LNCAP (cell line): ENCODE measurements around the gene ESRRA.

ENCODE experiments used
- CTCF ChIP-seq: fragments of 450-650 bp; IDR thresholded peaks from 2 replicates; pipeline ENCODE4 v1.5.1; 2017; ENCODE audit warnings: mild to moderate bottlenecking

ESRRA gene

GRCh38 chr11:64285885-64286800 lies 19.2 kb upstream of the ESRRA start:
- 0 out of 2 replicates have a peak, but pooled peaks have one; percentile 22 for TF ChIP-seq CTCF

- TF ChIP-seq CTCF = no peak
These were observed 18.5 kb upstream of the ESRRA start for GRCh38 chr11:64286801-64287159.

- no peak for TF ChIP-seq CTCF
These were observed 17.5 kb upstream of the ESRRA start for GRCh38 chr11:64287676-64288352.

- TF ChIP-seq CTCF = no peak
These were observed 17.0 kb upstream of the ESRRA start for GRCh38 chr11:64288353-64288750.

GRCh38 chr11:64289002-64289564 lies 16.2 kb upstream of the ESRRA start:
- TF ChIP-seq CTCF = no peak

- TF ChIP-seq CTCF = no peak
These were observed 14.7 kb upstream of the ESRRA start for GRCh38 chr11:64290352-64291261.

- no peak for TF ChIP-seq CTCF
These were observed 14.0 kb upstream of the ESRRA start, which contains the start of gene KCNK4 for GRCh38 chr11:64291262-64291751. TSS of gene KCNK4 (plus strand) at chr11:64291302. CDS start at chr11:64293019, 1,717 bp downstream.
